22Rv1 (cell line): Measurements from ENCODE around the gene WDSUB1.

Source experiments
- CTCF ChIP-seq: fragments of 450-650 bp; IDR thresholded peaks from 2 replicates; pipeline ENCODE4 v1.5.1; 2017; ENCODE audit warnings: mild to moderate bottlenecking
- ZFX ChIP-seq: fragments of 450-650 bp; IDR thresholded peaks from 2 replicates; pipeline ENCODE4 v1.6.1; 2017; ENCODE audit warnings: antibody characterized with exemption, borderline replicate concordance

- TF ChIP-seq CTCF (no peak), ZFX (no peak)
These were observed 79.6 kb downstream of the WDSUB1 start for GRCh38 chr2:159206736-159207380.
